ENCODE measurements around the gene MGAT5.

The MGAT5 gene

GRCh38 chr2:134314681-134315368 is 61.0 kb downstream of the MGAT5 start:
- Histone ChIP-seq H3K27me3 (replicated peaks) (no peaks in the 10 kb centered on the region), H3K36me3 (replicated peaks) (no peaks in the 10 kb centered on the region), H3K4me3 (ENCODE audit: low read depth, low read length) (no peak overlapping the region), H3K27ac (no peak overlapping the region)
- DNase-seq, result no peak
- in situ Hi-C loops (cut with HindIII; ENCODE audit: low pct_ligation_motif_present, low sequenced_read_pairs), result no loop called here
- no peak for TF ChIP-seq CTCF (IDR thresholded peaks at IDR 0.05; ENCODE audit: low read depth, low read length, missing control alignments)

- TF ChIP-seq CTCF (IDR thresholded peaks at IDR 0.05; ENCODE audit: low read depth, low read length, missing control alignments), result no peak
- Histone ChIP-seq H3K27ac (no peak overlapping the region), H3K36me3 (replicated peaks) (no peaks in the 10 kb centered on the region), H3K27me3 (replicated peaks) (no peaks in the 10 kb centered on the region), H3K4me3 (ENCODE audit: low read depth, low read length) (no peak overlapping the region)
- in situ Hi-C loops (cut with HindIII; ENCODE audit: low pct_ligation_motif_present, low sequenced_read_pairs), result no loop called here
- no peak for DNase-seq
Measured at GRCh38 chr2:134315471-134315870, 61.6 kb downstream of the MGAT5 start.

GRCh38 chr2:134319596-134320254 is 65.9 kb downstream of the MGAT5 start:
- no peaks in the 10 kb centered on the region for H3K27me3 ChIP-seq (replicated peaks)
- no peak overlapping the region for H3K4me3 ChIP-seq (ENCODE audit: low read depth, low read length)
- no peak overlapping the region for H3K27ac ChIP-seq
- in situ Hi-C loops (cut with HindIII; ENCODE audit: low pct_ligation_motif_present, low sequenced_read_pairs), result no loop called here
- TF ChIP-seq CTCF (IDR thresholded peaks at IDR 0.05; ENCODE audit: low read depth, low read length, missing control alignments), result no peak
- no peak for DNase-seq
- H3K36me3 ChIP-seq (replicated peaks), result no peaks in the 10 kb centered on the region

- TF ChIP-seq CTCF (IDR thresholded peaks at IDR 0.05; ENCODE audit: low read depth, low read length, missing control alignments), result no peak
- H3K4me3 ChIP-seq (ENCODE audit: low read depth, low read length), result no peak overlapping the region
- H3K27me3 ChIP-seq (replicated peaks), result no peaks in the 10 kb centered on the region
- H3K27ac ChIP-seq, result no peak overlapping the region
- no peak for DNase-seq
- H3K36me3 ChIP-seq (replicated peaks), result no peaks in the 10 kb centered on the region
- in situ Hi-C loops (cut with HindIII; ENCODE audit: low pct_ligation_motif_present, low sequenced_read_pairs), result no loop called here
Measured at GRCh38 chr2:134320930-134321329, 67.1 kb downstream of the MGAT5 start.

GRCh38 chr2:134323777-134324176 is 69.9 kb downstream of the MGAT5 start:
- TF ChIP-seq CTCF (IDR thresholded peaks at IDR 0.05; ENCODE audit: low read depth, low read length, missing control alignments), result no peak
- DNase-seq, result no peak
- H3K27me3 ChIP-seq (replicated peaks), result no peaks in the 10 kb centered on the region
- H3K27ac ChIP-seq, result no peak overlapping the region
- H3K36me3 ChIP-seq (replicated peaks), result no peaks in the 10 kb centered on the region
- in situ Hi-C loops (cut with HindIII; ENCODE audit: low pct_ligation_motif_present, low sequenced_read_pairs), result no loop called here
- H3K4me3 ChIP-seq (ENCODE audit: low read depth, low read length), result no peak overlapping the region

Measured in brain microvascular endothelial cell (primary cell).